Activated CD4-positive, CD25-positive, alpha-beta regulatory T cell treated with anti-CD3 and anti-CD28 coated beads, Interleukin-2, amount 50 U/mL, for 24 hours (primary cell): Measurements from ENCODE around the gene CROCC2.

ENCODE experiments used
- ATAC-seq, 2 donors: fragments of 150-1000 bp; cut with Tn5 transposase; one replicate each; pipeline ENCODE4 v1.10.0; 2021; ENCODE audit warnings: mild to moderate bottlenecking in 1 of 2, moderate library complexity in 1 of 2

The CROCC2 gene

DNA sequence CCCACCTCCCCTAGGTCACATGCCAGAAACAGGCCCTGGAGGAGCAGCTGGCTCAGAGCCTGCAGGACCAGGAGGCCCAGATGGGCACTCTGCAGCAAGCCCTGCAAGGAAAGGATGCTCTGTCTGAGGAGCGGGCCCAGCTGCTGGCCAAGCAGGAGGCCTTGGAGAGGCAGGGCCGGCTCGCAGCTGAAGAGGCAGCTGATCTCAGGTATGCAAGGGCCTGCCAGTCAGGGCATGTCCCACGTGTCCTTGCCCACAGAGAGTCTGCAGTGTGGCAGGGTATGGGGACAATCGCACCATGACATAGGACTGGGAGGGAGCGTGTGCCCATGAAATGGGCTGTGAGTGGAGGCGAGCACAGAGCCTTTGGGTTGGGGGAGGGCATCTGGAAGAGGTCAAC, 39.9 kb downstream of the CROCC2 start:
- ATAC-seq, result no peak

- ATAC-seq, result no peak
Observed at GRCh38 chr2:240946654-240947053, 40.5 kb downstream of the CROCC2 start.

GRCh38 chr2:240947176-240947575, 41.0 kb downstream of the CROCC2 start:
- no peak for ATAC-seq

DNA sequence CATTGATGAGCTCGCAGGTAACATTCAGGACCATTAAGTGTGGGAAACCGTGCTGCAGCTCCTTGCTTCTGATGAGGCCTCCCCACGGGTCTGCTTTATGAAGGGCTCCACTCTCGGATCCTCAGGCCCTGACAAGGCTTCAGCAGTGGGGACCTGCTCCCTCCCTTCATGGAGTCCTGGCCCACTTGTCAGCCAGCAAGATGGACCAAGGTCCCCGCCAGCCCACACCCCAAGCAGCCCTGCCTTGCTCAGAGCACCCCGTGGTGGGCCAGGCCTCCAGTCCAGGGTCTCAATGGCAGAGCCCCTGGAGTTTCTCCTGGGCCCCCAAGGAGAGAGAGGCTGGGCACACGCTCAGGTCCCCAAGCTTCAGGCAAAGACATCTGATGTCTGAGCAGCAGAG, 41.5 kb downstream of the CROCC2 start:
- ATAC-seq, result no peak

- no peak for ATAC-seq
Observed at GRCh38 chr2:240948086-240948485, 42.0 kb downstream of the CROCC2 start.

DNA sequence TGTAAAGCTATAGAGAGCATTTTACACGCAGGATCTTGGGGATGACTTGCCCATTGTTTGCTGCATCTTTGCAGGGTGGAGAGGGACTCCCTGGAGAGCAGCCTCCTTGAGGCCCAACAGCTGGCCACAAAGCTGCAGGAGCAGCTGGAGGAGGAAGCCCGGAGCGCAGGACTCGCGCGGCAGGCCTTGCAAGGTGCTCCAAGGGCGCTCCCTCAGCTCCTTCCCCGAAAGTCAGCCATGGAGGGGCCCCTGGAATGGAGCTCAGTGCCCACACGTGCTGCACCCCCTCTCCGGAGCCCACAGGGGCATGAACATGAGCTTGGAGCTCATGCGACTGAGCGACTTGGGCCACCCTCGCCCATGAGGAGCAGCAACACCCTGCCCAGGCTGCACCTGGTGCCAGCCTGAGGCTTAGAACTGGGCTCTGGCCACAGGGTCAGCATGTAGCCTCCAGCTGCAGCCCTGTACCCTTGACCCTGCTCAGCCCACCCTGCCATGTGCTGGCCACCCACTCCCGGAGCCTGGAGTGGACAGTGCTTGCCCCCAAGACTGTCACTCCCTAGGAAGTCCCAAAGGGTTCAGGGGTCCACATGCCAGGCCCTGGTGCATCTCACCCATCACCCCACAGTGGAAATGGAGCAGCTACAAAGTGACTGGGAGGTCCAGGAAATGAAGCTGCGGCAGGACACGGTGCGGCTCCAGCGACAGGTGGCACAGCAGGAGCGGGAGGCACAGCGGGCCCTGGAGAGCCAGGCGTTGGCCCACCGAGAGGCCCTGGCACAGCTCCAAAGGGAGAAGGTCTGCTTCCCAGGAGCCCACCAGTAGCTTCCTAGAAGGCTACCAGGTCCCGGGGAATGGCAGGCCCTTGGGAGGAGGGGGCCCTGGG, 43.0 kb downstream of the CROCC2 start:
- no peak for ATAC-seq

GRCh38 chr2:240949791-240950705, 43.9 kb downstream of the CROCC2 start:
- ATAC-seq, result no peak

GRCh38 chr2:240951045-240951594, 45.0 kb downstream of the CROCC2 start:
- no peak for ATAC-seq

DNA sequence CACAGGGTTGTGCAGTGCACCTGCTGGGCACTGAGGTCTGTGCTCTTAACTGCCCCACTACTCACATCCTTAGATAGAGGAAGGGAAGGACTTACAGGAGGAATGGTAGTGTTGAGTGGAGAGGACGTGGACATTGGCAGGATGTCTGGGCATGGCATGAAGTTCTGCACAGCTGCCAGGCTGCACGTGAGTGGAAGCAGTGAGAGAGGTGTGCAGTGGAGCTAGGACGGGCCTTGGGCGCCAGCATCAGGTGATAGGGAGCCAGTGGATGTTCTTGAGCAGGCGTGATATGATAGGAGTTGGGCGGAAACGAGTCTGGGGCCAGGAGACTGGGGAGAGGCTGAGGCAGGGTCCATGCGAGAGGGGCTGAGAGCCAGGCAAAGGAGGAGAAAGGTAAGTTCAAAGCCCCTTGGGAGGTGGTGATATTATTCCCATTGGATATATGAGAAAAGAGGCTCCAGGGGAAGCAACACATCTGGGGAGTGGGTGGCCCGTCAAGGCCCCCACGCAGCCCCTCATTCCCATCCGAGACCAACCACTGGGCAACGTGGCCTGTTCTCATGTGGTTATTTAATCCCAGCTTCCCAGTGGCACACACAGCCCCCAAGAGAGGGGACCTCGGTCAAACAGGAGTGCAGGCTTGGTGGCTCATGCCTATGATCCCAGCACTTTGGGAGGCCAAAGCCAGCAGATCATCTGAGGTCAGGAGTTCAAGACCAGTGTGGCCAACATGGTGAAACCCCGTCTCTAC, 46.5 kb downstream of the CROCC2 start:
- no peak for ATAC-seq

DNA sequence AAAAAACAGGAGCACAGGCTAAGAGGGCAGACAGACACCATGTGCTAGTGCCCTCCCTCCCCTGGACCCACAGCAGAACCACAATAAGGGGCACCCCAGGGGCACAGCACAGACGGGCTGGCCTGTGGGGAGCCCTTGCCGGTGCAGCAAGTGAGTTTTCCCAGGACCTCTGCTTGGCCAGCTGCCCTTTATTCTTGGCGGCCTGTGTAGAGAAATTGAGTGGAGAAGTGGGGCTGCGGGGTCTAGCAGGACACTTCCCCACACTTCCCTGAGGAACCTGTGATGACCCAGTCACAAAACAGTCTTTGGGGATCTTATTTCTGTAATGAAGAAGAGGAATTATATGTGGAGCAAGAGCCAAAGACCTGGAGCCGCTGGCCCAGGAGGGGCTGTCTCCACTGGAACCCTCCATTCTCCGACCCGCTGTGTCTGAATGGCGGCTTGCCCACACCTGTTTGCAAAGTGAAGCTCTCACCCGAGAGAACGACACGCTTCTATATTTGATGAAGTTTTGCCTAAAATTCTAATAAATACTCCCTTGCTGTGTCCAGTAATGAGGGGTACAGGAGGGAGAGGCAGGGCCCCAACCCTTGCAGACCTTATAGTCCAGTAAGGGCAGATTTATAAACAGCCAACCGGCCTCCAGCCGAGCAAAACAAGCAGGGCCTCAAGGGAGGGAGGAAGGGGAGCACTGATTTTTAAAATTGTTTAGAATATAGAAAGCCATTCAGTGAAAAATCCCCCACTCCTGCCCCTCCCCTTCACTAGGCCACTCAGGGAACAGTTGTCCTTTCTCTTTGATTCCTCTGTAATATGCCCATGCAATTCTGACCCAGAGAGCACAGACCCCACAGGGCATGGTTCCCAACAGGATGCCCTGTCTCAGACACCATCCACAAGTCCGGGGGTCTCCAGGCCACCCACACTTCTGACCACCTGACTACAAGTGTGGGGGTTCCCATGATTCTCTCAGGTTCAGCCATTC, 47.6 kb downstream of the CROCC2 start:
- ATAC-seq, result no peak

GRCh38 chr2:240954436-240955305, 48.5 kb downstream of the CROCC2 start:
- ATAC-seq, result no peak

DNA sequence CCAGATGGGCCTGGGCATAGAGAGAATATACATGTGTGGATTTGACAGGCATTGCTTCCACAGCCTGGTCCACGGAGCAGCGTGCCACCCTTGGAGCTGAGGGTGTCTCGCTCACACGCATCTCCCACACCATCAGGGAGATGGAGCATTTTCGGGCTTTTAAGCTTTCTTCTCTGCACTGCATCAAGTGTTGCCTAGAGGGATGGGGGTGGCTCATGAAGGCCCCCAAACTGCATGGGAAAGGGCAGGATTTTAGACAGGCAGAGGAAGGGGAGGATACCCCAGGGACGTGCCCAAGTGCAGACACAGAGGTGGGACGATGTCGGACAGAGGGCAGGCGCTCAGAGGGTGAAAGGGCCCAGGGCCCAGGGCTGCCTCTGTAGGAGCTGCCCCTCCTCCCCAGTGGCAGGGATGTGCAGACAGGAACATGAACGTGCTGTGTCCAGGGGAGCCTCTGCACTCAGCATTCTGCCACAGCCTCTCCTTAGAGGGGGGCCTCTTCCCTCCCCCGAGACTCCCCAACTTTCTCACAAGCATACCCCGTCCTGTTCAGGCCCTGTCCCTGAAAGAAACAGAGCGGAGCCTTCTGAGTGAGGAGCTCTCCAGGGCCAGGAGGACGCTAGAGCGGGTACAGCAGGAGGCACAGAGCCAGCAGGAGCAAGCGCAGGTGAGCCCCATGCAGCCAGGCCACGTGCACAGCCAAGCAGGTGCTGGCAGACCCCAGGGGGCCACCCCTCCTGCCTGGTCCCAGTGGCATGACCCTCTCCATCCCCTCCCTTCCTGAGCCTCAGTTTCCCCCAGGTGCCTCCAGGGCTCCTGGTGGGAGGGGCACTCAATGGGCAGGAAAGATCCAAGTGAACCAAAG, 49.4 kb downstream of the CROCC2 start:
- ATAC-seq, result no peak

DNA sequence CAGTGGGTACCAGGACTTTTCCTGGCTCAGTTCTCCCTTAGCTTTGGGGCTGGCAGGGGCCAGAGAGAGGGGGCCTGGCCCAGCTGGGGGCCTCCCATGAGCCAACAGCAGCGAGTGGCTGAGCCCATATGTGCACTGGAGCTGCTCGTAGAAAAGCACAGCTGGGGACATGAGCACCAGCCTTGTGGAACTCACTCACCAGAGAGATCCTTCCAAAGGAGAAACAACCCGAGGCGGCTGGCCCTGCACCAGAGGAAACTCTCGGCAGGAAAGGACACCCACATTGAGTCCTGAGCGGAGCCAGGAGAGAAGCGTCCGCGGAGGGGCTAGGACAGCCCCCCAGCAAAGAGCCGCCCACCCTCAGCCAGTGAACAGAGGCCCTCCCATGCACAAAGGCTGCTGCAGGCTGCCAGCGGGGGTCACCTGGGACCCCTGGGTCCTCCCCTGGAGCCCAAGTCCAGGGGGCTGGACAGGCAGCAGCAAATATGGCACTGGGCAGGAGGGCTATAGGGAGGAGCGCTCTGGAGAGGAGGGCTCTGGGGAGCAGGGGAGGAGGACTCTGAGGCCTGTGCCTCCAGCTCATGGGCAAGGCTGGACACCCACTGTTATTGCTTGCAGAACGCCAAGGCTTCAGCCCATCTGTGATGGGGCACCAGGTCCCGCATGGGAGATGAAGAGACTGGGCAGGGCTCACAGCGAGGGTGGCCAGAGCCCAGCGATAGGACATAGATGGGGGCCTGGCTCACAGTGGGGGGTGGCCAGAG, 50.2 kb downstream of the CROCC2 start:
- no peak for ATAC-seq

DNA sequence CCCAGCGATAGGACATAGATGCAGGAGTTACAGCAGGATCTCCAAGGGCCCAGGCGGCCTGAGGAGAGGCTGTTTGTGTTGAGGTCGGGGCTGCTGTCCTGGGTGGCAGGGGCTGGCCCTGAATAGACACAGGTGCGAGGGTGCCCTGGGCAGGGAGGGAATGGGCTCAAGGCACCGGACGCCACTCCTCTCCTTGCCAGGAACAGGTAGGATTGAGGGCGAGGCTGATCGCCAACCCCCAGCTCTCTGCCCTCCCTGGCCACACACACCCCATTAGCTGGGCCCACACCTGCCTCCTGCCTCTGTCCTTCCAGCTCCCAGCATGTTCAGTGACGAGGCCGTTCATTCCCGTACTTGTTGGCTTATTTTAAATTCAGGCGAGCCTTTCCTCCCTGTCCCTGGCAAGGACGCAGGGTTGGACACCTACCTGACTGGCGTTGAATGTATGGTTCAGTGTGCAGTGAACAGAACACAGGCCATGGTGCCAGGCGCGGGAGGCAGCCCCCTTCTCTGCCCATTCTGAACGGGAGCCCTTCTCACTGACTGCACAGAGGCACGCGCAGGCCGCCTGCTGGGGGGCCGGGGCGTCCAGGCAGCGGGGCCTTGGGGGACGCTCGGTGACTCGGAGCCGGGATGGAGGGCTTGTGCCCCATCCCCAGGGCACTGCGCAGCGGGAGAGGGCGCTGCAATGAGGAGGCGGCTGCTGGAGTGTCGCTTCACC, 51.0 kb downstream of the CROCC2 start:
- ATAC-seq, result no peak

DNA sequence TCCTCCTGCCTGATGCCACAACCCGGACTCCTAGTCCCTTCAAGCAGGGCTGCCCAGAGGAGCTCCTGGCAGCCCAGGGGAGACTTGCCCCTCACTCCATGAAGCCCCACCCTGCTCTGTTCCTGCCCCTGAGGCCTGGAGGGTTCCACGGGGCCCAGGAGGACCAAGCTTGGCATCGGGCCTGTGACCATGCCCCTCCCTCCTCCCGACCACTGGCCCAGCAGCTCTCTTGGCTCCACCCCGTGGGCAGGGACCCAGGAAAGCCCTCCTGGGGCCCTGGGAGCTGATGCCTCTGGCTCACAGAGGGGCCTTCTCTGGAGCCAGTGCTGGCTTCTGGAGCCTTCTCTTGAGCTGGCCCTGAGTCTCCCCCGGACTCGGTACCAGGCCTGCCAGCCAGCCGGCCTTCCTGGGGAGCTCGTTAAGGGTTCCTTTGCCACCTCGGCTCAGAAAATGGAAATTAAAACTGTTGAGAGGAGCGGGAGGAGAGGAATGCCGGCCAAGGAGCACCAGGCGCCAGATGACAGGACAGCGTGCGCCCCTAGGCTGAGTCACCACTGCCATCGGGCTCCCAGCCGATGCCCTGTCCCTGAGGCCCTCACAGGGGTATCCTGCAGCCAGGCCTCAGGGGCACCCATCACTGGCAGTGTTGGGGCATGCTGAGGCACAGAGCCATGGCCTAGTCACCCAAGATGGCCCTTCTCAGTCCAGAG, 51.7 kb downstream of the CROCC2 start:
- no peak for ATAC-seq

DNA sequence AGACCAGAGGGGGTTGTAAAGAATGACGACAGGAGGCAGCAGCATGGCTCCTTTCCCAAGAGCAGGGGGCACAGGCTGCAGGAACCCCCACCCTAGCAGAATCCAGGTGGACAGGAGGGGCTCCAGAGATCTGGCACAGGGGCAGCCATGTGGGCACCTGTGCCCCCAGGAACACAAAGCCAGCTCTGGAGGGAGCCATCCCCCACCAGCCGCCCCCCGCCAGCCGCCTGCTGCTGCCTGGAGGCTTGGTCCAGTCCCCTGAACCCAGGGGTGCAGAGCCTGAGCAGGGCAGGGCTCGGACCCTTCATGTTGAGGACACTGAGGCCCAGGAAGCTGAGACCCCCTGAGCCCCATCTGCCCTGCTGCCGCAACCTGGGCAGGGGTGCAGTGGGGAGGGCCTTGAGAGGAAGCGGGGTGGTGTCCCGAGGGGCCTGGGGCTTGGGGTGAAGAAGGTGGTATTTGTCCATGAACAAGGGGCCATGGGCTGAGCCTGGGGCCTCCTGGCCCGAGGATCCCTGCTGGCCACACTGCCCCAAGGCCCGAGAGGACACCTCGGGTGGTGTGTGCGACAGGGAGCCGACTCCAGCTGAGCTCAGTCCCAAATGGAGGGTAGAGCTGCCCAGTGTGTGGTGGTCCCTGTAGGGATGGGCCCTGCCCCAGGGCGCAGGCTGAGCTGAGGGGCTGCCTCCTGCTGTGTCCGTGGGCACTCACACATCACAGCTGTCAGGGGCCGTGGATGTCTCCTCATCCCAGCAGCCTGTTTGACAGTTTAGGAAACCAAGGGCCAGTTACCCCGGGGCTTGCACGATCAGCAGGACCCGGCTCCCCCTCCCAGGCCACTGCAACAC, 52.5 kb downstream of the CROCC2 start:
- ATAC-seq, result no peak
